ENCODE results near the gene MTERF2. TPM values are rescaled to one million over a fixed set of nuclear protein-coding genes. Genes with fewer than 3 reads are reported as not detected.

The MTERF2 gene
- total RNA-seq, 1 experiment from 2014 or later: 8.6 TPM

DNA sequence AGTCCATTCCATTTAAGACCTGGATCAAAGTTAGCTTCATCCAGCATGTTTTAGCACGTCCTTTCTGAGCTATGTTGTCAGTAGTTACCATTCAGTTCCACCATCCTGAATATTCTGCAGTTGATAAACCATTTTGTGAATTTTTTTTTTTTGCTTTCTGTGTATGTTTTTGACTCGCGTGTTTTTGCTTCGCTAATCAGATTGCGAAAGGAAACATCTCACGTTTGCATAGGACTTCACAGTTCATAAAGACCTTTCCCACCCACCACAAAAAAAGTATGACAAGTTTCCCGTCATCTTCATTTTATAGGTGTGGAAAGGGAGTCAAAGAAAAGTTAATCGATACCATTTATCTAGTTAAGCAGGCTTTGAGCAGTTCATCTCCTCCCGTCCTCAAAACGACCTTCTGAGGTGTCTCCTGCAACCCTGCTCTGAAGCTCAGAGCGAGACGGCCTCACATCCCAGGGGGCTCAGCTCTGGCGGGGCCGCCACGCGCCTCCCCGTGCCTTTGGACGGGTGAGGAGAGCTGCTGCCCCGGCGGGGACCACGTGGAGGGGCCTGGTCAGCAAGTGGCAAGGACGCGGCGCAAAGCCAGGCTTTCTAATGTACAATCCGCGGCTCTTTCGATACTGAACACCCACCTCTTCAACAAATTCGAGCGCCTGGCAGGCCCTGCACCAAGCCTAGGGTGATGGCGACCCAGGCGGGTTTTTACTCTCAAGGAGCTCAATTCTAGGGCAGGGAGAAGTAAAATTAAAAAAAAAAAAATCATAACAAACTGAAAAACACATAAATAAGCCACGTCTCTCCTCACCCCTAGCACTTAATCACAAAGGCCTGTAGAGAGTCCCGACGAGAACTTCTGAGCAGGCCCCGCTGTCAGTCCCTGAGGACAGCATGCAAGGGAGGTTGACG is 32.2 kb downstream of the MTERF2 start:
- peak; percentile 28 for DNase-seq (ENCODE audit: low read depth)

DNA sequence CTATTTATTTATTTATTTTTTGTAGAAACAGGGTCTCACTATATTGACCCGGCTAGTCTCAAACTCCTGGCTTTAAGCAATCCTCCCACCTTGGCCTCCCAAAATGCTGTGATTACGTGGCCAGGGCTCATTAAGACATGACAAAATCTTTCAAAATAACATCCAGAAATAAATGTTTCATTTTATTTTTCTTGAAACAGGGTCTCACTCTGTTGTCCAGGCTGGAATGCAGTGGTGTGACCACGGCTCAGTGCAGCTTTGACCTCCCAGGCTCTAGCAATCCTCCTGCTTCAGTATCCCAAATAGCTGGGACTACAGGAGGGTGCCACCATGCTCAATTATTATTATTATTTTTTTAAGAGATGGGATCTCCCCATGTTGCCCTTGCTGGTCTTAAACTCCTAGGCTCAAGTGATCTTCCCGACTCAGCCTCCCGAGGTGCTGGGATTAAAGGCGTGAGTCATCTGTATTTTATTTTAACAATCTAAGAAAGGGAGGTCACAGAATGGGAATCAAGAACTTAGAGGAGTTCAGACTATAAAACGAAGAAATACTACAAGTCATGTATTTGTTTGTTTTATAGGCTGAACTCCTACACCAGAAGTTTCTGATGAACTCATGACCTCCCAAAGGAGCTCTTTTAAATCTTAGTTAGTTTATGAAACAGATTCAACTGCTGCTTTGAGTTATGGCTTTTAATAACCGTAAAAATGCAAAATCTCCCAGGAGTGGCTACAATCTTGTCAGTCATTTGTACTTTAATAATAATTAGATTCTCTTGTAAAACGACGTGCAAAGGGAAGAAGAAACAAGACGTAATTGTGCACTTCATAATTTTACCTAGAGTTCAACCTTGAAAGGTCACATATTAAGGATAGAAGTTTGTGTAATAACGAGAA is 33.3 kb downstream of the MTERF2 start:
- DNase-seq (ENCODE audit: low read depth): peak; percentile 61

DNA sequence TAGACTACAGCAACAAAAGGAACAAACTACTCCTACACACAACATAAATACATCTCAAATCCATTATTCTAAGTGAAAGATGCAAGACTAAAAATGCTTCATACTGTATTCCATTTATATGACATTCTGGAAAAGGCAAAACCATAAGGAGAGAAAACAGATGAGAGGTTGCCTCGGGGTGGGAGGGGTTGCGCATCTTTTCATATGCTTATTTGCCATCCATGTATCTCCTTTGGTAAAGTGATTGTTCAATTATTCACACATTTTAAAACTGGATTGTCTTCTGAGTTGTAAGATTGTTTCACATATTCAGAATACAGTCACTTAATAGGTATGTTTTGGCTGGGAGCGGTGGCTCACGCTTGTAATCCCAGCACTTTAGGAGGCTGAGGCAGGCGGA is 36.4 kb downstream of the MTERF2 start:
- no peak for DNase-seq (ENCODE audit: low read depth)

DNA sequence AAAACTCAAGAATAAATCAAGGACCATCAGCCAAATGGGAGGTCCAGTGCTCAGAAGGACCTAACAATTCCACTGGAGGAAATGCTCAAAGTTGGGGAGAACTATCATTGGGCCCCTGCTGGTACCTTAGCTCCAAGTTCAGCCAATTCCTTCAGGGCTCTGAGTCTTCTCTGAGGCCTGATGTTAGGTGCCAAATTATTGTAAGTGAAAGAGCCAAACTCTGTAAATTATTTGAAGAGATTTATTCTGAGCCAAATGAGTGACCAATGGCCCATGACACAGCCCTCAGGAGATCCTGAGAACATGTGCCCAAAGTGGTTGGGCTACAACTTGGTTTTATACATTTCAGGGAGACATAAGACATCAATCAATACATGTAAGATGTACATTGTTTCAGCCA is 39.5 kb downstream of the MTERF2 start:
- no peak for DNase-seq (ENCODE audit: low read depth)

DNA sequence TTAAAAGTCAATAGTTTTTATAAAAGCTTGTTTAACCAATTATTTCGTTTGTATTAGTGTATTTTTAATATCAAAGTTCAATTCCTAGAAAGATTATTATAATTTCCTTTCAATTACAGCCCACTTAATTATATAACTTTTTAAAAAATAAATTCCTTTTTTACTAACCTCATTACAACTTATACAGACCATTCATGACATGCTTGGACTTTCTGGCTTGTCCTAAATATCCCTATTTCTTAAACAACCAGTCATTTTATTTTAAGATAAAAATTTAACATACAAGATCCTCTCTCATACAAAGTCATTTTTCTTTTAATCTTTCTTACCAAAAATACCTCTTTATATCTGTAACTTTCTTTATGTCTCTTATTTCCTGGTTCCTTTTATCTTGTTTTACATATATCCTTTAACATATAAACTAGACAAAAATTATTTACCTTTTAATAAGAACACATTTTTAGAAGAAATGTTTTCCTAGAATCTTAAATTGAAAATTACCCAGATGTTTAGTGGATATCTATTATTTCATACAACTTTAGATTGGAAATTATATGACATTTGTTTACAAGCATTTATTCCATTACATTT is 41.6 kb downstream of the MTERF2 start:
- DNase-seq (ENCODE audit: low read depth): peak; percentile 26

DNA sequence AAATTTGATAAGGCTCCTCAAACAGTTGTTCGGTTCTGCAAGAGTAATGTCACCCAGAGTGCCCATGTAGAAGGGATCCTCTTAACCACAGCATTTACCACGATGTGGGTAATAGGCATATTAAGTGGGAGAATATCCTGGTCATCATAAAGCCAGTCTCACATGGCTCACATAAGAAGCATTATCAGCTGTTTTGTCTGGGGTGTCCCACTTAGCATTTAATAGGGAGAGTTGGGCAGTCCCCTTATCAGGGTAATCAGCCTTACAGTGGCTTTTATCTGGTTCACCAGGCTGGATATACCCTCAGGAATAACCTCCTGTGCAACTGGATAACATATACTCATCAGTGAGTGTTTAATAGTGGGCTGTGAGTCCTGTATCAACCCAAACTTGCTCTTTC is 44.2 kb downstream of the MTERF2 start:
- no peak for DNase-seq (ENCODE audit: low read depth)

DNA sequence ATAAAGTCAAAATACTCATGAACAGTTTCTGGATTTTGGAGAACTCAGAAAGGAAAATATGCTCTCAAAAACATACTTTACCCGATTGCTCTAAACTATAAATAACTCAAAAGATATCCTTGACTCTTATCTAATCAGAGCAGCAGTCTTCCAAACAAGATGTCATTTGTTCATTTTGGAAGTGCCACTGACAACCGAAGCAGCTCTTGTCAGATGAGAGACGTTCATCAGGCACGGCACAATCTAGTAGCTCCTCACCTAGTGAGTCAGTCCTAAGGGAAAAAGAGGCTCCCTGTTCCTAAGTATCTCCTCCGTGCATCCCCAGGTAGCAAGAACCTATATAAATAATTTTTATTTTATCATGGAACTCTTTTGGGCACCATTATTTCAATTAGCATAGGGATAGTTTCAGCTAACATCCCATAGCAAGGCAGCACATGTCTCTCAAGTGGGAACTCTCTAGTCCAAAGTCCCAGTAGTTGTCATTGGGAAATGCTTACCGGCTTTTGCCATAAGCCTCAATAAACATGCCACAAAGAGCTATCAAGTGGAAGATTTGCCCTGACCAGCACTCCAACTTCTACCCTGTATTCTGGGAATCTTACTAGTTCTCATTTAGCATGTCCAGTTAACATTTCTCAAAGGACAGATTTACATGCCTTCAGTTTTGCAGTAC is 45.3 kb downstream of the MTERF2 start:
- DNase-seq (ENCODE audit: low read depth): no peak

DNA sequence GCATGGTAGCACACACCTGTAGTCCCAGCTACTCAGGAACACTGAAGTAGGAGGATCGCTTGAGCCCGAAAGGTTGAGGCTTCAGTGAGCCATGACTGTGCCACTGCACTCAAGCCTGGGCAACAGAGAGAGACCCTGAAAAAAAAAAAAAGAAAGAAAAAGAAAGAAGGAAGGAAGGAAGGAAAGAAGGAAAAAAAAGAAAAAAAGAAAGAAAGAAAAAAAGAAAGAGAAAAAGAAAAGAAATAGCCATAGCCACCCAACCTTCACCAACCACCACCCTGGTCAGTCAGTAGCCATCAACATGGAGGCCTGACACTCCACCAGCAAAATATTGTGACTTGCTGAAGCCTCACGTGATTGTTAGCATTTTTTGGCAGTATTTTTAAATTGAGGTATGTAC is 52.7 kb downstream of the MTERF2 start:
- no peak for DNase-seq (ENCODE audit: low read depth)

Other genes with a start within 250 kb of the MTERF2 start
- 13.5 and 15.5 TPM in 2 replicates for gene RIC8B, start 212.5 kb downstream of the MTERF2 start, total RNA-seq (2014; rRNA removed)
- 70.2 and 83.0 TPM in 2 replicates for gene TMEM263, start 31.2 kb downstream of the MTERF2 start, total RNA-seq (2014; rRNA removed)
- 16.4 and 20.0 TPM in 2 replicates for gene CRY1, start 106.4 kb upstream of the MTERF2 start, total RNA-seq (2014; rRNA removed)